ENCODE results near the gene PLA1A. TPM values are rescaled to one million over a fixed set of nuclear protein-coding genes. Genes with fewer than 3 reads are reported as not detected.
"Not testable (repeated sequence)": the region's sequence is repeated elsewhere in the genome, so short reads cannot be mapped to it uniquely, and the experiment has no call there.

The PLA1A gene
- total and polyA plus RNA-seq, 10 of the 15 experiments (the other 5 are each of a cell fraction or from before 2014, with no cell fraction given) = 2.9 to 106 (median 4.8) TPM

GRCh38 chr3:119551598-119551997 lies 46.1 kb upstream of the PLA1A start (continued):
- TF ChIP-seq PRDM15 (CRISPR knock-in tag; IDR thresholded peaks at IDR 0.05) = no peak
- no peak for TF ChIP-seq MTA3 (IDR thresholded peaks at IDR 0.05; ENCODE audit: borderline replicate concordance, low read length)
- no peak for TF ChIP-seq MYC (IDR thresholded peaks at IDR 0.05; ENCODE audit: insufficient read depth, insufficient read length, insufficient replicate concordance, low read length, severe bottlenecking)
- TF ChIP-seq FOXK2 (IDR thresholded peaks at IDR 0.05) = no peak
- TF ChIP-seq RB1 (IDR thresholded peaks at IDR 0.05; ENCODE audit: borderline replicate concordance) = no peak

- DNase-seq (ENCODE audit: low read depth, low spot score); in situ Hi-C loops (cut with MboI); H4K20me1 ChIP-seq (ENCODE audit: control insufficient read depth, insufficient read depth); FAIRE-seq; ATAC-seq; BruUV-seq (replicated peaks); H3K27me3 ChIP-seq (replicated peaks in 1 of 2; ENCODE audit: control insufficient read depth in 2 of 2, insufficient read depth in 2 of 2, low read length in 1 of 2); H2AFZ ChIP-seq (ENCODE audit: control insufficient read depth, low read depth, low read length); H3K9me3 ChIP-seq (replicated peaks; ENCODE audit: control insufficient read depth, insufficient read depth, low read length): not testable (repeated sequence)
- intact Hi-C loops (cut with micrococcal nuclease; ENCODE audit: unreplicated experiment) = loop anchor here (10.0 kb wide), 1 partner anchor 542 kb away; the partner anchor contains the start of gene GSK3B
- Histone ChIP-seq H3K4me1 (ENCODE audit: control insufficient read depth, insufficient read depth, low read length) (peaks cover 48% of the 10 kb centered on the region), H3K4me3 (peak overlapping the region; percentile 76), H3K27ac (ENCODE audit: control insufficient read depth, insufficient read depth) (peak overlapping the region; percentile 41; the same call in 1 of the 2 replicates), H3K9ac (ENCODE audit: control insufficient read depth, insufficient read depth, low read length) (peak overlapping the region; percentile 8; the same call in 1 of the 2 replicates), H3K36me3 (ENCODE audit: control insufficient read depth in 2 of 2, insufficient read depth in 2 of 2, low read length in 1 of 2) (peaks cover 3 to 15% of the 10 kb centered on the region in 2 experiments; a peak in 3 of 4 replicates), H3K79me2 (ENCODE audit: control insufficient read depth, insufficient read depth, low read length) (peaks cover 96% of the 10 kb centered on the region), H3K4me2 (ENCODE audit: control insufficient read depth, insufficient read depth) (peak overlapping the region; percentile 57)
- 16% methylated on average over 6 of the region's 6 CpGs for WGBS (ENCODE audit: insufficient coverage, insufficient replicate concordance, low lambda C conversion rate, missing lambda C conversion rate)
- POLR2A ChIA-PET = interaction anchor here (0.6 to 2.7 kb wide), 6 partner anchors 9 to 291 kb away, joined by 3 to 20 read pairs (median 5); partner anchors contain the start of gene TIMMDC1
- SMC1A ChIA-PET (ENCODE audit: uncharacterized antibody, unreplicated experiment) = interaction anchor here (1.0 to 8.0 kb wide), 10 partner anchors 14 to 129 kb away, joined by 3 to 42 read pairs (median 4); partner anchors contain the start of genes COX17 and PLA1A
- RAD21 ChIA-PET (ENCODE audit: unreplicated experiment) = interaction anchor here (0.7 to 11.9 kb wide), 6 partner anchors 35 to 128 kb away, joined by 3 to 239 read pairs (median 6); partner anchors contain the start of gene TIMMDC1
- CTCF ChIA-PET = interaction anchor here (1.0 to 4.9 kb wide), 3 partner anchors 32 to 138 kb away, joined by 3 to 46 read pairs (median 3); no protein-coding TSS in a partner anchor
Observed at GRCh38 chr3:119552928-119553327, 44.8 kb upstream of the PLA1A start.

All from GM12878 (cell line).